Fibroblast of the conjunctiva (primary cell): ENCODE measurements around the gene RGS8.
"Not testable (repeated sequence)": the region's sequence is repeated elsewhere in the genome, so short reads cannot be mapped to it uniquely, and the experiment has no call there.

Experiments used
- DNase-seq: peaks from one replicate; pipeline ENCODE4 v3.0.0-alpha.2; 2010; ENCODE audit warnings: low read depth

Gene RGS8

GRCh38 chr1:182702826-182703524 is 18.6 kb upstream of the RGS8 start:
- no peak for DNase-seq

DNA sequence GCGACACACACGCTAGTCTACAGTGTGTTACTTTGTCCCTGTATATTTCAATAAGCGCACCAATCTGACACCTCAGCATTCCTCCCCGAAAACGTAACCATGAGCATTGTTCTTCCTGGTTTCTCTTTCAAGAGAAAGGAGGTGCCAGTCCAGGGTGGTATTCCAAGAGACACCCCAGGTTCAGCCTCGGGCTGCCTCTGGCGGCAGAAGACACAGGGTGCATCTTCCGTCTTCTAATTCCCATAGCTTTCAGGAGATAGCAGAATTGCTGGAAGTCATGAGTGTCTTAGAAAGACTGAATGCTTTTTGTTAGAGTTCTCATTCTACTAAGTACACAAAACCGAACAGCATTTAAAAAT is 15.9 kb upstream of the RGS8 start:
- DNase-seq = no peak

- no peak for DNase-seq
These were observed 15.3 kb upstream of the RGS8 start for GRCh38 chr1:182699393-182700350.

DNA sequence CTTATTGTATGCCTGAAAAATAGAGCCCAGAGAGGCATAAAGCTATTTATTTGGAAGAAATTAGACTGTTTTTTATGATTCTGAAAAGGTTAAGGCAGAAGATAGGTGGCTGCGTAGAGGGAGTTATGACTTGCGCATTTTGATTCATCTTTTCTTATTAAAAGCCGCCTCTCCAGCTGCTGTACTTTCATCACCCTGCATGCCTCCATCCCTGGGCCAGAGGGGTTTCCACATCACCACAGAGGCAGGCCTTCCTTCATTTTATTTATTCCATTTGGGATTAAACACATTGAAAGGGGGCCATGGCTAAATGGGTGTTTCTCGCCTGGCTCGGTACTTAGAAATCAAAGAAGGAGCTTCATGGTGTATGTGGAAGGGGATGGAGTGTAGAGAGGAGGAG is 14.6 kb upstream of the RGS8 start:
- DNase-seq = no peak

- not testable (repeated sequence) for DNase-seq
These were observed 8.8 kb upstream of the RGS8 start for GRCh38 chr1:182693139-182693538.

DNA sequence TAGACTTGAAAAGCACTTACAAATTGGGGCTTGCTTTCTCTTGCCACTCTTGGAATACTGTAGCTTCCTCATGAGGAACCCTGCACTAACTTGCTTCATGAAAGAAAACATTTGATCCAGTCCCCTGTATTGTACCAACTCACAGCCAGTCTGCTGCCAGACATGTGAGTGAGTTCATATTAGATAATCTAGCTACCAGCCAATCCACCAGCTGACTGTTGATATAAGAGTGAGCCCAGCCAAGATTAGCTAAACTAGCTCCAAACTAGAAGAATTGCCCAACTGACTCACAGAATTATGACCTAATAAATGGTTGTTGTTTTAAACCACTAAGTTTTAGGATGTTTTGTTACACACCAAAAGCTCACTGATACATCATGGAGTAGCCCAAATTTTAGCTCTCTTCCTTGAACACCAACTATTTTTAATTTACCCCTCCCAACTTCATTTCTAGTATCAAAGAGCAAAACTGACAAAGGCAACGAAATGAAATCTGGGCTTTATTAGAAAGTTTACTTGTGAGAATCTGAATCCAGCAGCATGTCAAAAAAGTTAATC is 6.6 kb upstream of the RGS8 start:
- DNase-seq = no peak

DNA sequence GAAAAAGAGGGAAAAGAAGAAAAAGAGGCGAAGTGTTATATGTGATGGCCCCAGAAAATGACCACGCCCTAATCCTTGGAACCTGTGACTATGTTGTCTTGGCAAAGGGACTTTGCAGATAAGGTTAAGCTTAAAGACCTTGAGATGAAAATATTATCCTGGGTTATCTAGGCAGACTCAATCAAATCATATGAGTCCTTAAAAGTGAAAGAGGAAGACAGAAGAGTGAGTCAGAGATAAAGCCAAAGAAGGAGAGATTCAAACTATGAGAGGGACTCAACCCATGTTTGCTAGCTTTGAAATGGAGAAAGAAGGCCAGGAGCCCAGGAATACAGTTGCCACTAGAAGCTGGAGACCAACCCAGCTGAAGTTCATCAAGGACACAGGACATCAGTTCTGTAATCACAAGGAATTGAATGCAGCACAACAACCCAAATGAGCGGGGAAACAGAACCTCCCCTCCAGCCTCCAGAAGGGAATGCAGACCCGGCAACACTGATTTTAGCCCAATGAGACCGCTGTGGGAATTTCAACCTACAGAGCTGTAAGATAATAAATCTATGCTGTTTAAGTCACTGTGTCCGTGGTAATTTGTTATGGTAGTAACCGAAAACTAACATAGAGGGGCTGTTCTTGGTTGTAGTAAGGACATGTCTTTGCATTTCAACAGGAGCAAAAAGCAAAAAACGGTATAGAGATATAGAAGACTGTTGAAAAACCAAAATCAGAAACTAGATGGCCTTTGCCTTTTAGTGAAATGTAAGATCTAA is 4.2 kb upstream of the RGS8 start:
- no peak for DNase-seq

GRCh38 chr1:182687361-182687760 is 3.0 kb upstream of the RGS8 start:
- no peak for DNase-seq

DNA sequence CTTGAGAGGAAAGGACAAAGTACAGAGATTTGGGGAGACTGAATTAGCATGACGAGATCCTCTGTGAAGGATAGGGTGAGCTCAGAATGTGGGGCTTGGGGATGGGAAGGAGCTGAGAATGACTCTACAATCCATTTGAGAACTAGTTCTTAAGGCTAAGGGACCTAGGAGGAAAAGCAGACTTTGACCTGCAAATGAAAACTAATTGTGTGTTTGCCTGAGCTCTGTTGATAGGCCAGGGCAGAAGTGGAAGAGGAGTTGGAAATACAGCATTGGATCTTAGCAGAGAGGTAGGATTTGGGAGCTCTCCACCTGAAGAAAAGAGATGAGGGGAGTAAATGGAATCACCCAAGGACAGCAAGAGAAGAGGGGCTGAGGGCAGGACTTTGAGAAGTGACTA is 2.1 kb upstream of the RGS8 start:
- no peak for DNase-seq

GRCh38 chr1:182685215-182685614 is 828 bp upstream of the RGS8 start:
- no peak for DNase-seq

- DNase-seq = no peak
These were observed 1.4 kb downstream of the RGS8 start for GRCh38 chr1:182682898-182683501.

- DNase-seq = no peak
These were observed 2.0 kb downstream of the RGS8 start for GRCh38 chr1:182682406-182682805.

DNA sequence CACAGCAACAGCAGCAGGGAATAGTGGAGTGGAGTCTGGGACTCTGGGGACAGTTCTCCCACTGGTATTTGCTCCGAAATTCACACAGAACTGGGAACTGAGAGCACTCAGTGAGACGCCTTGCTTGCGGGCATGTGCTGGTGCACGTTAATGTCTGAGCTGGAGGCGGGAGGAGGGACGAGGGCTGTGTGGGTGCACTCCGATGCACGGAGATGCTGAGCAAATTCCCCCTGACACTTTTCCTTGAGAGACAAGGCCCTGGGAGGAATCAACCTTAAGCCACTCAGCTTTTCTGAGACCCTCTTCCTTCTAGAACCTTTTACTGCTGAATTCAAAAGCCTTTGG is 2.8 kb downstream of the RGS8 start:
- DNase-seq = no peak

DNA sequence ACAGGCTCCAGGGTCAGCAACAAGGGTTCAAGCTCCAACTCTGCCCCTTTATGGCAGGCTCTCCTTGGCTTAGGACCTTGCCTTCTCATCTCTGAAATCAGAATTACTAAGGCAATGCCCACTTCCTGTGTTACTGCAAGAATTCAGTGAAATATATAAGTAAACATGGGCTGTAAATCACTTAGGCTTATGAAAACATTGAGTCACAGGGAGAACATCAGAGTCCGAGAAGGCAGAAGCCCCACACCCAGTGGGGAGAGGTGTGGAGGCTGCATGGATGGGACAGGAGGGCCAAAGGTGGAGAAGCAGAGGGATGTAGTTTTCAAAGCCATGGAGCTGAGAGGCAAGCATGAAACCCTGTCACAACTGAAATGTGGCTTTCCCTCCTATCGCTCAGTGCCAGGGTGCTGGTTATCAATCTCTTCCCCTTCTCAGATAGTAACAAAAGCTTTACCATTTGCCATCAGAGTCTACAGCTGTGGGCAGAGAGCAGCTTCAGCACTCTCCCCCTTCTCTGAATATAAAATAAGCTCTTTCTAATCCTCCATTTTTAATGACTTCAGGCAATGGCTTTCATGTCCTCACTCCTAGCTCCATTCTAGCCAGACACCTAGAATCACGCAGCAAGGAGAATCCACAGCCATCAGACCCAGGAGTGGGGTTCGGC is 3.4 kb downstream of the RGS8 start:
- no peak for DNase-seq

- no peak for DNase-seq
These were observed 4.0 kb downstream of the RGS8 start for GRCh38 chr1:182680408-182680807.

DNA sequence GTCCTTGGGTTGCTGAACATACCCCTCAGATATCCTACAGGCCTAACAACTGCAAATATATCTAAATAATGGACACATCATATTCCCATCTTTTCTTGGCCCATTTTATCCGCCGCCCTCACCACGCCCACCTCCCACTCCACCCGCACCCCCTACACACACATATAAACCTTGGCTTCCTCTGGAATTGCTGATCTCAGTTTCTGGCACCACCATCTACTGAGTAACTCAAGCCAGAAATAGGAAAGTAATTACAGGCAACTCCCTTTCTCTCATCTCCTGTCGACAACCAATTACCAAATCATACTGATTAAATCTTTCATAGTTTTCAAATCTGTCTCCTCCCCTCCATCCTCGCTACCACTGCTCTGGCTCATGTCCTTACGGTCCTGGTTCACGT is 4.7 kb downstream of the RGS8 start:
- no peak for DNase-seq

- DNase-seq = no peak
These were observed 6.8 kb downstream of the RGS8 start for GRCh38 chr1:182677397-182678098.

DNA sequence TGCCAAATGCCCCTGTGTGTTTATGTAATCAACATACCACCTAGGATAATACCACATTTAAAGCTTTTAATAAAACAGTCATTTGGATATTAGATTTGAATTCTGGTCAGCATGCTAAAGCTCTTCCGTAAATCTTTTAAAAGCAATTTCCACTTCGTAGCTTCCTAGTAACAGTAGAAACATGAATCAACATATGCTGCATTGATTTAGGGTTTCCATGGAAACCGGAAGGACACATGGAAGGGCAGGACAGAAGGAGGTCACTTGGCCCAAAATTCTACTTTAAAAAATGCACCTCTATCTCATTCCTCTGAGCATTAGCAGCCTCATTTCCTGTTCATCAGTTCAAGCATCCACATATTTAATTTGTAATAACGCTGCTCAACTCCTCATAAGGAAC is 8.1 kb downstream of the RGS8 start:
- no peak for DNase-seq

DNA sequence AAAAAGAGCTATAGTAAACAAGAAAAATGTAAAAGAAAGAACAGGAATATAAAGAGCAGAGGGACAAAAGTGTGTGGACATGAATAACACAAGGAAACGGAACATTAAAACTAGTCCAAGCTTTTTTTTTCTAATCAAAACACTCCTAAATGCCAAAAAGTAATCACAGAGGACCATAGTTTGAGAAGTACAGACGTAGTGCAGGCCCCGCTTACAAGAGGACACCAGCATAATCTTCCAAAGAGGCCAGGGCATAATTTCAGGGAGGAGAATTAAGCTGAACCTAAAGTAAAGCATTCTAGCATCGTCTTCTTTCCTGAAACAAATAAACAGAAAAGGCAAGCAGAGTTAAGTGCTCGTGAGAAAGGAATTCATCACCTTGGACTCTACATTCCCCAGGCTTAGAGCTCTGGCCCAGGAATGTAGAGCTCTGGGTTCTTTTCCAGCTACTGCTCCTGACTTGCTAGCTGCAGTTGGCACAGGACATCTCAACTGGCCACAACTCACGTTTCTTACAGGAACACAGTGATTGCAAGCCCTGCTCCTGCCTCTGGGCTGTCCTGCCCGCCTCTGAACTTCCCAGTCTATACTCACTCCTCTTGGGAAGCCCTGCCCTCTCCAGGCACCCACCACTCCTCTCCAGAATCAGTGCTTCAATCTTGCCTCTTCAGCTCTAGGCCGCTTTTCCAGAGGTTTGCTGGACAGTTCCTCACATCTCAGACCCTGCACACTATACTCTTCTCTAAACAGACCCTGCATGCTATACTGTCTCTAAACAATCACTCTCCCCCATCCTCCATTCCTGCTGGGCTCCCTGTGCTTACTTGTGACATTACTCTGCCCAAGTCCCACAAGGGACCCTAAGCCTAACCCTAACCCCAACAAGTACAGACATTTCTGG is 9.8 kb downstream of the RGS8 start:
- peak; percentile 23 for DNase-seq

DNA sequence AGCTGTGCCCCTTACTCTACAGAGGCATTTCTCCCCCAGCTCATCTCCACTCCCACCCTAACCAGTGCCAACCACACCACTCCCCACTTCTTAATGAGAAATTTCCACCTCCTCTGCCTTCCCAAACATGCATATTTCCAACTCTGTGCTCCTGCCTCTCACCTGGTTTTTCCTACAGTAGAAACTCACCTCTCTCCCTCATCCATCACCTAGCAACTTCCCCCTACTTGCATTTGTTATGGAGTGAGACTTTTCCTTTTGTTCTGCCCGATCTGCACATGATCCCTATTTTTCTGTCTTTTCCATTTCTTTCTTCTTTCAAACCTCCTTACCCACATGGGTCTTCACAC is 11.9 kb downstream of the RGS8 start:
- DNase-seq = no peak
